Endothelial cell of umbilical vein (primary cell): ENCODE results near the gene NFKB2.

Experiments used
- CTCF ChIP-seq, 2 donors: IDR thresholded peaks; 1 replicate in 1 of 2; 2 replicates in 1 of 2; pipeline ENCODE4 v1.5.1; 2011; ENCODE audit warnings: low read length in 2 of 2, mild to moderate bottlenecking in 2 of 2, moderate library complexity in 2 of 2, control low read depth in 1 of 2, inconsistent platforms in 1 of 2, low read depth in 1 of 2; ENCODE audit not compliant: insufficient read depth in 1 of 2; ENCODE audit errors: extremely low read depth in 1 of 2
- EZH2 ChIP-seq: IDR thresholded peaks from 2 replicates; pipeline ENCODE4 v1.6.1; 2012; ENCODE audit warnings: borderline replicate concordance, low read depth, mild to moderate bottlenecking, moderate library complexity, low read length, inconsistent platforms; ENCODE audit not compliant: severe bottlenecking
- FOS ChIP-seq: IDR thresholded peaks from 2 replicates; pipeline ENCODE4 v1.6.1; 2011; ENCODE audit warnings: mild to moderate bottlenecking, low read length, moderate library complexity, borderline replicate concordance; ENCODE audit not compliant: insufficient read depth
- JUN ChIP-seq: IDR thresholded peaks from 2 replicates; pipeline ENCODE4 v1.6.1; 2011; ENCODE audit warnings: borderline replicate concordance, low read depth; ENCODE audit not compliant: insufficient read length, insufficient read depth
- MYC ChIP-seq: IDR thresholded peaks from one replicate; pipeline ENCODE4 v1.6.1; 2011; ENCODE audit warnings: mild to moderate bottlenecking, low read depth, low read length
- POLR2A ChIP-seq: IDR thresholded peaks from 2 replicates; pipeline ENCODE4 v1.6.1; 2012; ENCODE audit warnings: low read depth, mild to moderate bottlenecking, control low read depth, low read length
- POLR2AphosphoS5 ChIP-seq: IDR thresholded peaks from 2 replicates; pipeline ENCODE4 v1.6.1; 2012; ENCODE audit warnings: low read depth, mild to moderate bottlenecking, control low read depth, low read length, moderate library complexity; ENCODE audit not compliant: insufficient read depth
- TF ChIP-seq, protein P1 (sequence below): IDR thresholded peaks from 2 replicates; pipeline ENCODE4 v1.6.1; 2011; ENCODE audit not compliant: insufficient read depth, insufficient read length

DNA sequence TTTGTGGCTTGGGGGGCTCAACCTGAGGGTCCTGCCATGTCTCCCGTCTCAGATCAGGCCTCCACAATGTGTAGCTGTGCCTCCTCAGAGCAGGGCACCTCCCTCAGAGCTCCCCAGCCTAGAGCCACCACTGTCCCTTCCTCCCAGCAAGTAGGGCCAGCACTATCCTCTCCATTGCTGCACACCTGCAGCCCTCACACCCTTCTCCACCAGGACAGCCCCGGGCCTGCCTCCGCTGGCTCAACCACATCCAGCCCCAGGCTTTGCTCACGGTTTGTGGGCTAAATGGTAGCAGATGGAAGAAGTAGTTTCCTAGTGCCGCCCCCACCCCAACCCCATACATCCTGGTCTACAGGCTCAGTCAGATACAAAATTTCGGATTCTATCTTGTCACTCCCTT, 10.1 kb downstream of the NFKB2 start:
- TF ChIP-seq EZH2 (no peak), POLR2A (no peak), CTCF (IDR thresholded peaks at IDR 0.05; ENCODE audit: extremely low read depth in 1 of 2, insufficient read depth in 1 of 2, low read depth in 1 of 2, low read length in 2 of 2) (no peak), MYC (no peak), FOS (no peak), POLR2AphosphoS5 (no peak), JUN (no peak)
- TF ChIP-seq, protein P1, sequence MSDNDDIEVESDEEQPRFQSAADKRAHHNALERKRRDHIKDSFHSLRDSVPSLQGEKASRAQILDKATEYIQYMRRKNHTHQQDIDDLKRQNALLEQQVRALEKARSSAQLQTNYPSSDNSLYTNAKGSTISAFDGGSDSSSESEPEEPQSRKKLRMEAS, result no peak
